Activated CD4-positive, alpha-beta memory T cell treated with anti-CD3 and anti-CD28 coated beads for 36 hours (primary cell): ENCODE data around the gene CRACR2A. TPM values are rescaled to one million over a fixed set of nuclear protein-coding genes. Genes with fewer than 3 reads are reported as not detected.

Source experiments
- CTCF ChIA-PET: fragments of 350-600 bp; sonication (Branson Sonifier 250); formaldehyde crosslinking; loops from one replicate; lab custom pipeline; 2021; ENCODE audit warnings: antibody characterized with exemption, inconsistent platforms; lab: Charles Lee
- POLR2A ChIA-PET: fragments of 350-600 bp; sonication (Branson Sonifier 250); formaldehyde crosslinking; loops from one replicate; lab custom pipeline; 2021; ENCODE audit warnings: antibody characterized with exemption; lab: Charles Lee
- DNase-seq: peaks from one replicate; pipeline ENCODE4 v3.0.0-alpha.2; 2020
- H3K27ac Mint-ChIP-seq: one replicate; pipeline ENCODE4 v1.8.0; 2021; ENCODE audit warnings: mixed read lengths
- H3K27me3 Mint-ChIP-seq: one replicate; pipeline ENCODE4 v1.8.0; 2021; ENCODE audit warnings: mixed read lengths
- H3K36me3 Mint-ChIP-seq: one replicate; pipeline ENCODE4 v1.8.0; 2021; ENCODE audit warnings: mixed read lengths
- H3K4me1 Mint-ChIP-seq: one replicate; pipeline ENCODE4 v1.8.0; 2021; ENCODE audit warnings: low read depth, mixed read lengths
- H3K4me3 Mint-ChIP-seq: one replicate; pipeline ENCODE4 v1.8.0; 2021; ENCODE audit warnings: mild to moderate bottlenecking, mixed read lengths
- H3K9me3 Mint-ChIP-seq: one replicate; pipeline ENCODE4 v1.8.0; 2021; ENCODE audit warnings: mixed read lengths
- intact Hi-C: fragments of 100-400 bp; cut with micrococcal nuclease; formaldehyde crosslinking; loops from one replicate; pipeline ENCODE4 v1.15.1; 2023
- total RNA-seq, 2 experiments: library from RNA; stranded (reverse); gene quantifications; one replicate each; pipeline ENCODE4 v1.2.3, GENCODE V29; 2021

CRACR2A gene
- total RNA-seq, 2 experiments from 2014 or later = 15.8 to 19.1 TPM

GRCh38 chr12:3568695-3569094 is 184.2 kb downstream of the CRACR2A start:
- intact Hi-C loops = no loop called here
- Mint-ChIP-seq H3K4me3 (no peak overlapping the region), H3K27ac (no peak overlapping the region), H3K36me3 (no peaks in the 10 kb centered on the region), H3K4me1 (no peaks in the 10 kb centered on the region), H3K9me3 (no peaks in the 10 kb centered on the region), H3K27me3 (peaks cover 3% of the 10 kb centered on the region)
- DNase-seq = no peak
- POLR2A ChIA-PET = no interaction called here
- CTCF ChIA-PET = no interaction called here

DNA sequence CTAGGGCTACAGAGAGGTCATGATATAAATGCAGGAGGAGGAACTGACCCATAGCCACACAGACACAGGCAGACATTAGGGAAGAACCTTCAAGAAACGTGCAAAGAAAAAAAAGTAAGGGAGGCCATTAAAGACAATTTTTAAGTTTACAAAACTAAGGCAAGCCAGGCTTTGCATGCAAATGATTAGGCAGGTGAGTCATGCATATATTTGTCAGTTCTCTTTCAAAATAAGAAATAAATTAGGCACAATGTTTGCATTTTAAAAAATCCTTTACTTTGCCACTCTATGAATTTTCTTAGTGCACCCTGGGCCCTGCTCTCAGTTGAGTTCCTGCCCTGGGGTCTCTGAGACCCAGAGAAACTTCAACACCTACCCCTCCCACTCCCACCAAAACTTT is 186.9 kb downstream of the CRACR2A start:
- Mint-ChIP-seq H3K36me3 (no peaks in the 10 kb centered on the region), H3K9me3 (no peaks in the 10 kb centered on the region), H3K4me3 (no peak overlapping the region), H3K27ac (no peak overlapping the region), H3K4me1 (no peaks in the 10 kb centered on the region), H3K27me3 (peaks cover 4% of the 10 kb centered on the region)
- no peak for DNase-seq
- POLR2A ChIA-PET = no interaction called here
- intact Hi-C loops = no loop called here
- CTCF ChIA-PET = no interaction called here

Other genes with a start within 250 kb of the CRACR2A start
- gene PARP11, start 120.3 kb upstream of the CRACR2A start, total RNA-seq = 10 to 100 TPM; 16.6 to 17.8 TPM